PC-9 (cell line): ENCODE measurements around the gene PTPN2. TPM values are rescaled to one million over a fixed set of nuclear protein-coding genes. Genes with fewer than 3 reads are reported as not detected.

Source experiments
- BruUV-seq: library from RNA; stranded (reverse); fragments of 400-500 nt; replicated peaks from 2 replicates; lab custom pipeline; 2021; lab: Mats Ljungman, UMichigan
- CTCF ChIA-PET: fragments of 300-600 bp; sonication (Branson Sonifier 250); formaldehyde crosslinking; loops from one replicate; lab custom pipeline; 2022; ENCODE audit warnings: antibody characterized with exemption; lab: Charles Lee
- POLR2A ChIA-PET: fragments of 300-600 bp; sonication (Branson Sonifier 250); formaldehyde crosslinking; loops from one replicate; lab custom pipeline; 2022; ENCODE audit warnings: antibody characterized with exemption; ENCODE audit not compliant: unreplicated experiment; lab: Charles Lee
- DNase-seq, 2 experiments: peaks; one replicate each; pipeline versions ENCODE4 v3.0.0 to v3.0.0-alpha.2; 2015 to 2022; ENCODE audit warnings: mixed read lengths in 1 of 2
- H2AFZ ChIP-seq: fragments of 200-600 bp; sonication (generic); 2 replicates; pipeline ENCODE4 v1.8.1; 2017; ENCODE audit warnings: antibody characterized with exemption
- H3F3A ChIP-seq: fragments of 200-600 bp; sonication (generic); 2 replicates; pipeline ENCODE4 v1.8.1; 2017; ENCODE audit warnings: antibody characterized with exemption, mild to moderate bottlenecking, low read depth; ENCODE audit not compliant: insufficient read depth
- H3K27ac ChIP-seq: fragments of 200-600 bp; sonication (generic); 2 replicates; pipeline ENCODE4 v1.6.1; 2016; ENCODE audit warnings: mixed run types
- H3K27me3 ChIP-seq: fragments of 200-600 bp; sonication (generic); 2 replicates; pipeline ENCODE4 v1.6.1; 2016; ENCODE audit warnings: low read depth, mixed run types; ENCODE audit not compliant: insufficient read depth
- H3K36me3 ChIP-seq: fragments of 200-600 bp; sonication (generic); 2 replicates; pipeline ENCODE4 v1.6.1; 2016; ENCODE audit warnings: low read depth, mixed run types
- H3K4me1 ChIP-seq: fragments of 200-600 bp; sonication (generic); replicated peaks from 2 replicates; pipeline ENCODE4 v1.6.1; 2016; ENCODE audit warnings: mixed run types; ENCODE audit not compliant: insufficient read depth
- H3K4me2 ChIP-seq: fragments of 200-600 bp; sonication (generic); 2 replicates; pipeline ENCODE4 v1.6.1; 2017; ENCODE audit warnings: mixed run types
- H3K4me3 ChIP-seq: fragments of 200-600 bp; sonication (generic); 2 replicates; pipeline ENCODE4 v1.6.1; 2016; ENCODE audit warnings: mixed run types
- H3K79me2 ChIP-seq: fragments of 200-600 bp; sonication (generic); 2 replicates; pipeline ENCODE4 v1.6.1; 2017; ENCODE audit warnings: low read depth, mixed run types
- H3K9me2 ChIP-seq: fragments of 200-600 bp; sonication (generic); 2 replicates; pipeline ENCODE4 v1.8.1; 2017; ENCODE audit warnings: mild to moderate bottlenecking; ENCODE audit not compliant: insufficient read depth
- H3K9me3 ChIP-seq: fragments of 200-600 bp; sonication (generic); 2 replicates; pipeline ENCODE4 v1.8.1; 2016; ENCODE audit warnings: low read depth; ENCODE audit not compliant: insufficient read depth
- H4K20me1 ChIP-seq: fragments of 200-600 bp; sonication (generic); 2 replicates; pipeline ENCODE4 v1.8.1; 2017; ENCODE audit not compliant: insufficient read depth
- CTCF ChIP-seq: fragments of 200-600 bp; sonication (generic); conservative IDR thresholded peaks from 2 replicates; pipeline ENCODE4 v1.6.1; 2017; ENCODE audit warnings: mixed run types, antibody characterized with exemption, mild to moderate bottlenecking, moderate library complexity
- EZH2 ChIP-seq: fragments of 200-600 bp; sonication (generic); IDR thresholded peaks from 2 replicates; pipeline ENCODE4 v1.8.0; 2017; ENCODE audit warnings: antibody characterized with exemption, low read depth
- intact Hi-C: fragments of 100-400 bp; cut with micrococcal nuclease; formaldehyde crosslinking; loops from one replicate; pipeline ENCODE4 v1.10.0; 2022; ENCODE audit not compliant: unreplicated experiment
- total RNA-seq: library from RNA; stranded (reverse); gene quantifications from 2 replicates; pipeline ENCODE4 v1.2.3, GENCODE V29; 2021

PTPN2 gene
- total RNA-seq, 1 experiment from 2014 or later: 78.1 TPM

GRCh38 chr18:12754511-12754910, 129.5 kb downstream of the PTPN2 start:
- Histone ChIP-seq H3K9me2 (no peaks in the 10 kb centered on the region), H3K36me3 (no peaks in the 10 kb centered on the region), H3K27me3 (no peaks in the 10 kb centered on the region), H3K4me3 (no peak overlapping the region), H3F3A (no peaks in the 10 kb centered on the region), H2AFZ (no peak overlapping the region), H3K9me3 (no peaks in the 10 kb centered on the region), H3K27ac (no peak overlapping the region), H3K4me1 (no peaks in the 10 kb centered on the region), H3K4me2 (no peak overlapping the region), H3K79me2 (no peaks in the 10 kb centered on the region), H4K20me1 (no peaks in the 10 kb centered on the region)
- CTCF ChIA-PET: no interaction called here
- no peak for DNase-seq
- BruUV-seq: no TSS peak
- POLR2A ChIA-PET: no interaction called here
- TF ChIP-seq CTCF: no peak
- no peak for TF ChIP-seq EZH2
- intact Hi-C loops: no loop called here

GRCh38 chr18:12751891-12752290, 132.1 kb downstream of the PTPN2 start:
- Histone ChIP-seq H3K4me2 (no peak overlapping the region), H3K4me3 (no peak overlapping the region), H3F3A (no peaks in the 10 kb centered on the region), H4K20me1 (no peaks in the 10 kb centered on the region), H3K9me3 (no peaks in the 10 kb centered on the region), H3K79me2 (no peaks in the 10 kb centered on the region), H3K36me3 (no peaks in the 10 kb centered on the region), H2AFZ (no peak overlapping the region), H3K27ac (no peak overlapping the region), H3K27me3 (no peaks in the 10 kb centered on the region), H3K9me2 (no peaks in the 10 kb centered on the region), H3K4me1 (no peaks in the 10 kb centered on the region)
- BruUV-seq: no TSS peak
- CTCF ChIA-PET: no interaction called here
- intact Hi-C loops: no loop called here
- DNase-seq: no peak
- POLR2A ChIA-PET: interaction anchor here (0.7 kb wide), 1 partner anchor 138 kb away, joined by 5 read pairs; no protein-coding TSS in a partner anchor
- TF ChIP-seq CTCF: no peak
- no peak for TF ChIP-seq EZH2

GRCh38 chr18:12751503-12751884, 132.5 kb downstream of the PTPN2 start:
- H3K4me2 ChIP-seq: no peak overlapping the region
- H3K36me3 ChIP-seq: no peaks in the 10 kb centered on the region
- no peaks in the 10 kb centered on the region for H3K79me2 ChIP-seq
- H3K4me3 ChIP-seq: no peak overlapping the region
- no peak overlapping the region for H2AFZ ChIP-seq
- no peaks in the 10 kb centered on the region for H3K4me1 ChIP-seq
- intact Hi-C loops: no loop called here
- CTCF ChIA-PET: no interaction called here
- H3K9me2 ChIP-seq: no peaks in the 10 kb centered on the region
- POLR2A ChIA-PET: no interaction called here
- no peak for TF ChIP-seq EZH2
- TF ChIP-seq CTCF: no peak
- no peaks in the 10 kb centered on the region for H3K9me3 ChIP-seq
- H3F3A ChIP-seq: no peaks in the 10 kb centered on the region
- H3K27ac ChIP-seq: no peak overlapping the region
- BruUV-seq: no TSS peak
- H3K27me3 ChIP-seq: no peaks in the 10 kb centered on the region
- H4K20me1 ChIP-seq: no peaks in the 10 kb centered on the region
- no peak for DNase-seq
